OCI-LY7 (cell line): ENCODE results near the gene SYT14.

Source experiments
- EZH2phosphoT487 ChIP-seq: fragments of 200-600 bp; sonication (generic); IDR thresholded peaks from 2 replicates; pipeline ENCODE4 v1.6.1; 2018; ENCODE audit warnings: low read depth, borderline replicate concordance, mild to moderate bottlenecking, mixed run types, antibody characterized with exemption, low read length, moderate library complexity, mixed read lengths
- TF ChIP-seq, protein P1 (sequence below): fragments of 200-600 bp; sonication (generic); conservative IDR thresholded peaks from 2 replicates; pipeline ENCODE4 v1.5.1; 2014; ENCODE audit warnings: mild to moderate bottlenecking, antibody characterized with exemption, low read length, moderate library complexity, mixed read lengths

DNA sequence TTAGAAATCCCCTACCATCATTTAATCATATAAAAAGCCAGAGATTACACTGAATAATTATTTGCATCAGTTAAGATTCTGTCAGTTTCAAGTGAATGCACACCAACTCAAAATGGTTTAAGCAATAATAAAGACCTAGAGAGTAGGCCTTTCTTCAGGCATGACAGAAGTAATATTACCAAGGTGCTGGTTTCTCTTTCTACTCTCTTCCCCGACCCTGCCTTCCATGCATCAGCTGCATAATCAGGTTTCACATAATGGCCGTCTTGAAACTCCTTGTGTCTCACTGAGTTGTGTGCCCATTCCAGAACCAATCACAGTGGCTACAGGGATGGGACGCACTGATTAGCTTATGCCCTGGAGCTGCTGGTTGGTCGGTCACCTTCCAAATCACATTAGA is 191.1 kb downstream of the SYT14 start:
- TF ChIP-seq, protein P1, sequence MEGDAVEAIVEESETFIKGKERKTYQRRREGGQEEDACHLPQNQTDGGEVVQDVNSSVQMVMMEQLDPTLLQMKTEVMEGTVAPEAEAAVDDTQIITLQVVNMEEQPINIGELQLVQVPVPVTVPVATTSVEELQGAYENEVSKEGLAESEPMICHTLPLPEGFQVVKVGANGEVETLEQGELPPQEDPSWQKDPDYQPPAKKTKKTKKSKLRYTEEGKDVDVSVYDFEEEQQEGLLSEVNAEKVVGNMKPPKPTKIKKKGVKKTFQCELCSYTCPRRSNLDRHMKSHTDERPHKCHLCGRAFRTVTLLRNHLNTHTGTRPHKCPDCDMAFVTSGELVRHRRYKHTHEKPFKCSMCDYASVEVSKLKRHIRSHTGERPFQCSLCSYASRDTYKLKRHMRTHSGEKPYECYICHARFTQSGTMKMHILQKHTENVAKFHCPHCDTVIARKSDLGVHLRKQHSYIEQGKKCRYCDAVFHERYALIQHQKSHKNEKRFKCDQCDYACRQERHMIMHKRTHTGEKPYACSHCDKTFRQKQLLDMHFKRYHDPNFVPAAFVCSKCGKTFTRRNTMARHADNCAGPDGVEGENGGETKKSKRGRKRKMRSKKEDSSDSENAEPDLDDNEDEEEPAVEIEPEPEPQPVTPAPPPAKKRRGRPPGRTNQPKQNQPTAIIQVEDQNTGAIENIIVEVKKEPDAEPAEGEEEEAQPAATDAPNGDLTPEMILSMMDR: no peak
- TF ChIP-seq EZH2phosphoT487: no peak
